ENCODE data around the gene PQBP1.

Gene PQBP1

DNA sequence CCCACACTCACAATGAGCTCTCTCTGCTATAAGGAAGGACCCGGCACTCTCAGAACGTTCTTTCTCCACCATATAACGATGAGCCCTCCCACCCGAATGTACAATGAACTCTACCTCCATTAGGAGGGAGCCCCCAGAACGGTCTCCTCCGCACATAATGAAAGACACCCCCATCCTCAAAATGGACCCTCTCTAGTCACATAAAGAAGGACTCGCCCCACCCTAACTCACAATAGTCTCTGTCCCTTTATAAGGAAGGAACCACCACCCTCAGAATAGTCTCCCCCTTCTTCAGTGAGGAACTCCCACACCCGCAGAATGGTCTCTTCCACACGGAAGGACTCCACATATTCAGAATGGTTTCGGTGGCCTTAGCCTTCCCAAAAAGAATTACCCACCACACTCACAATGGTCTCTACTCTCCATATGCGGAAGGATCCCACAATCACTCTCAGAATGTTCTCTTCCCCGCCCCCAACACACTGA, 13.2 kb downstream of the PQBP1 start:
- Histone ChIP-seq H4K20me1 (ENCODE audit: insufficient read depth, low read length) (peaks cover 20% of the 10 kb centered on the region; the same call in 1 of the 2 replicates), H3F3A (ENCODE audit: insufficient read depth, low read length) (peaks cover 50% of the 10 kb centered on the region), H3K9me2 (replicated peaks; ENCODE audit: insufficient read depth, low read length) (no peaks in the 10 kb centered on the region), H3K27me3 (replicated peaks; ENCODE audit: insufficient read depth, low read length) (no peaks in the 10 kb centered on the region), H3K9me3 (replicated peaks; ENCODE audit: insufficient read depth, low read length) (no peaks in the 10 kb centered on the region), H3K4me3 (ENCODE audit: low read length) (peak overlapping the region; percentile 53), H3K79me2 (ENCODE audit: low read length) (peaks cover 25% of the 10 kb centered on the region), H3K9ac (ENCODE audit: low read length) (peak overlapping the region; percentile 99; the same call in 1 of the 2 replicates), H3K36me3 (replicated peaks; ENCODE audit: insufficient read depth, low read length) (0 out of 2 replicates have a peak, but pooled peaks cover 16% of the 10 kb centered on the region), H3K4me1 (ENCODE audit: low read length) (0 out of 2 replicates have a peak, but pooled peaks cover 3% of the 10 kb centered on the region), H3K27ac (ENCODE audit: low read length) (peak overlapping the region; percentile 98), H2AFZ (ENCODE audit: low read length) (no peak overlapping the region), H3K4me2 (ENCODE audit: low read depth, low read length) (peak overlapping the region; percentile 41; the same call in 1 of the 2 replicates)
- TF ChIP-seq EZH2phosphoT487 (IDR thresholded peaks at IDR 0.05; ENCODE audit: low read length) (no peak), EZH2 (optimal IDR thresholded peaks at IDR 0.05; ENCODE audit: low read depth, low read length) (no peak)
- TF ChIP-seq, protein P1, sequence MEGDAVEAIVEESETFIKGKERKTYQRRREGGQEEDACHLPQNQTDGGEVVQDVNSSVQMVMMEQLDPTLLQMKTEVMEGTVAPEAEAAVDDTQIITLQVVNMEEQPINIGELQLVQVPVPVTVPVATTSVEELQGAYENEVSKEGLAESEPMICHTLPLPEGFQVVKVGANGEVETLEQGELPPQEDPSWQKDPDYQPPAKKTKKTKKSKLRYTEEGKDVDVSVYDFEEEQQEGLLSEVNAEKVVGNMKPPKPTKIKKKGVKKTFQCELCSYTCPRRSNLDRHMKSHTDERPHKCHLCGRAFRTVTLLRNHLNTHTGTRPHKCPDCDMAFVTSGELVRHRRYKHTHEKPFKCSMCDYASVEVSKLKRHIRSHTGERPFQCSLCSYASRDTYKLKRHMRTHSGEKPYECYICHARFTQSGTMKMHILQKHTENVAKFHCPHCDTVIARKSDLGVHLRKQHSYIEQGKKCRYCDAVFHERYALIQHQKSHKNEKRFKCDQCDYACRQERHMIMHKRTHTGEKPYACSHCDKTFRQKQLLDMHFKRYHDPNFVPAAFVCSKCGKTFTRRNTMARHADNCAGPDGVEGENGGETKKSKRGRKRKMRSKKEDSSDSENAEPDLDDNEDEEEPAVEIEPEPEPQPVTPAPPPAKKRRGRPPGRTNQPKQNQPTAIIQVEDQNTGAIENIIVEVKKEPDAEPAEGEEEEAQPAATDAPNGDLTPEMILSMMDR (IDR thresholded peaks at IDR 0.05; ENCODE audit: low read length), result no peak
- no peak for DNase-seq

DNA sequence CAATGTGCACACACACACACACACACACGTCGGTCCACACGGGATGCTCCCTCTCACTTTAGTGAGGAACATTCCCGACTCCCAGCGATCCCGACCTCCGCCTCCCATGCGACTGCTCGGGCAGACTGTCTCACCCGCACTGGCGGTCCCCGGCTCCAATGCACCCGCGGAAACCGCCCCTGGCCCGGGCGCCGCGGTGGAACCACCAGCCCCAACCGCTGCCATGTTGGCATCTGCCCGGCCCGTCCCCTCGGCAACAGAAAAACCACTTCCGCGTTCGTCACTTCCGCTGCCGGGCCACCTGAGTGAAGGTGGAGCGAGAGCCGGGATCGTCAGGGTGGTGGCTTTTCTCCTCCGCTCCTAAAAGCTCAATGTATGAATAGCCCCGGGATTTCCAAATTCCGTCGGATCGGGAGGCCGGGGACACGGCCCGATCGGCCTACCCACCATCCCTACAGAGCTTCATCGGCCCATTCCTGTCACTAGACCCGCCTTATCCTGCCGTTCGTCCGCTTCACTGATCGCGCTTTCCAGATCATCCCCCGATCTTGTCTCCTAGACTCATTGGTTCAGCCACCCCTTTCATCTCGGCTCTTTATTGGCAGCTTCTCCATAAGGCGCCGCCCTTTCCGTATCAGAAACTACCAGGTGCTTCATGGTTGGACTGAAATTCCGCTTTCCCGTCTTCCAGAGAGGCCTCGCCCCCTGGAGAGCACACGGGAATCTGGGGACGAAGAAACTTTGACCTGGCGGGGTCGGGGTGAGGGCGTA, 13.9 kb downstream of the PQBP1 start, which contains the start of gene SLC35A2:
Gene SLC35A2, minus strand, starts transcription at position 235 of the 771 bp plus-strand sequence. Its CDS starts 10 bp downstream, at position 225.
- Histone ChIP-seq H3K36me3 (replicated peaks; ENCODE audit: insufficient read depth, low read length) (0 out of 2 replicates have a peak, but pooled peaks cover 18% of the 10 kb centered on the region), H3K79me2 (ENCODE audit: low read length) (peaks cover 32% of the 10 kb centered on the region), H3K27me3 (replicated peaks; ENCODE audit: insufficient read depth, low read length) (no peaks in the 10 kb centered on the region), H3K9me3 (replicated peaks; ENCODE audit: insufficient read depth, low read length) (no peaks in the 10 kb centered on the region), H3K4me1 (ENCODE audit: low read length) (0 out of 2 replicates have a peak, but pooled peaks cover 3% of the 10 kb centered on the region), H3K9me2 (replicated peaks; ENCODE audit: insufficient read depth, low read length) (no peaks in the 10 kb centered on the region), H3K4me2 (ENCODE audit: low read depth, low read length) (peak within 1 kb of the TSS; percentile 83; the same call in 1 of the 2 replicates), H3K4me3 (ENCODE audit: low read length) (peak within 1 kb of the TSS; percentile 53), H3K27ac (ENCODE audit: low read length) (peak within 1 kb of the TSS; percentile 98), H3F3A (ENCODE audit: insufficient read depth, low read length) (peaks cover 53% of the 10 kb centered on the region), H4K20me1 (ENCODE audit: insufficient read depth, low read length) (peaks cover 26% of the 10 kb centered on the region; the same call in 1 of the 2 replicates), H2AFZ (ENCODE audit: low read length) (no peak within 1 kb of the TSS), H3K9ac (ENCODE audit: low read length) (peak within 1 kb of the TSS; percentile 99; the same call in 1 of the 2 replicates)
- DNase-seq, result peak; percentile 85
- TF ChIP-seq EZH2 (optimal IDR thresholded peaks at IDR 0.05; ENCODE audit: low read depth, low read length) (no peak), EZH2phosphoT487 (IDR thresholded peaks at IDR 0.05; ENCODE audit: low read length) (no peak)

DNA sequence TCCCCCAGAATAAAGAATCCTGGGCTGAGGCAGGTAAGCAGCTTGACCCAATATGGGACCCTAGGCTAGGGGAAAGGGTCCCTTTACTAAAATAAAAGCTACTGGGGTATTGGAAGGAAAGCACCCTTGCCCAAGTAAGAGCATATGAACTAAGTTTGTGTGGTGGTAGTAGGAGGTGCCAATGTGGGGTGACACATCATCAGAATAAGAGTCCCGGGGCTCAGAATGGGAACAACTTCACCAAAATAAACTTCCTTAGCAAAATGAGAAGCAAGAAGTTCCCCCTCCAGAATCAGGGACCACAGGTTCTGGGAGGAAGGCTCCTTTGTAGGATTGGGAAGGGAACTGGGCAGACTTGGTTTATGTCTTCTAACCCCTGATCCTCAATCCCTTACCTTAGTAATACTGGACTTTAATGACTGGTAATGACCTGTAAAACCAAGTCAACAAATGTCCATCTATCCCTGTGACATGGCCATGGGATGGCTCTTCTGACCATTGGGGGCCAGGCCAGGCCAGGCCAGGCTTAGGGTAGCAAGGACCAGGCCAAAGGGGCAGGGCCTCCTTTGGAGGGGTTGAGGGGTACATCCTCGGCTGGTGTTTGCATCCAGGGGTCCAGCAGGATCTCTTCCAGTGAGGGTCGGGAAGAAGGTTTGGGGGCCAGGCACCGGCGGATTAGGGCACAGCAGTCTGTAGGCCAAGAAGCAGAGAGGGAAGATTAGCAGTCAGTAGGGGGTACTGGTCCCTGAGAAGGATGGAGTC, 16.1 kb downstream of the PQBP1 start:
- Histone ChIP-seq H3K4me2 (ENCODE audit: low read depth, low read length) (peak overlapping the region; percentile 83; the same call in 1 of the 2 replicates), H3K4me1 (ENCODE audit: low read length) (0 out of 2 replicates have a peak, but pooled peaks cover 3% of the 10 kb centered on the region), H3K27ac (ENCODE audit: low read length) (peak overlapping the region; percentile 98; the same call in 1 of the 2 replicates), H3F3A (ENCODE audit: insufficient read depth, low read length) (peaks cover 68% of the 10 kb centered on the region), H4K20me1 (ENCODE audit: insufficient read depth, low read length) (peaks cover 34% of the 10 kb centered on the region; the same call in 1 of the 2 replicates), H2AFZ (ENCODE audit: low read length) (no peak overlapping the region), H3K36me3 (replicated peaks; ENCODE audit: insufficient read depth, low read length) (peaks cover 25% of the 10 kb centered on the region), H3K27me3 (replicated peaks; ENCODE audit: insufficient read depth, low read length) (no peaks in the 10 kb centered on the region), H3K9me3 (replicated peaks; ENCODE audit: insufficient read depth, low read length) (no peaks in the 10 kb centered on the region), H3K4me3 (ENCODE audit: low read length) (peak overlapping the region; percentile 97), H3K9me2 (replicated peaks; ENCODE audit: insufficient read depth, low read length) (no peaks in the 10 kb centered on the region), H3K79me2 (ENCODE audit: low read length) (peaks cover 54% of the 10 kb centered on the region), H3K9ac (ENCODE audit: low read length) (peak overlapping the region; percentile 99)
- TF ChIP-seq EZH2phosphoT487 (IDR thresholded peaks at IDR 0.05; ENCODE audit: low read length), result no peak
- no peak for TF ChIP-seq EZH2 (optimal IDR thresholded peaks at IDR 0.05; ENCODE audit: low read depth, low read length)
- TF ChIP-seq, protein P1 (IDR thresholded peaks at IDR 0.05; ENCODE audit: low read length), result no peak
- DNase-seq, result no peak
